SKM-1 treated with dmso at 0.1 percent for 144 hours (cell line): ENCODE measurements around the gene SLC39A9.
"Not testable (repeated sequence)": the region's sequence is repeated elsewhere in the genome, so short reads cannot be mapped to it uniquely, and the experiment has no call there.

Source experiments
- DNase-seq: peaks from one replicate; lab custom pipeline; 2025; ENCODE audit not compliant: unreplicated experiment; lab: John Stamatoyannopoulos, UW

SLC39A9 gene

GRCh38 chr14:69498286-69498685 is 99.8 kb downstream of the SLC39A9 start:
- DNase-seq, result not testable (repeated sequence)

GRCh38 chr14:69499436-69499835 is 100.9 kb downstream of the SLC39A9 start:
- DNase-seq, result no peak

- no peak for DNase-seq
Measured at GRCh38 chr14:69500096-69500495, 101.6 kb downstream of the SLC39A9 start.

GRCh38 chr14:69500736-69501135 is 102.2 kb downstream of the SLC39A9 start:
- no peak for DNase-seq

GRCh38 chr14:69501423-69501838 is 102.9 kb downstream of the SLC39A9 start:
- DNase-seq, result no peak

- no peak for DNase-seq
Measured at GRCh38 chr14:69504775-69505174, 106.3 kb downstream of the SLC39A9 start.

GRCh38 chr14:69505338-69506240 is 107.1 kb downstream of the SLC39A9 start:
- DNase-seq, result no peak

- DNase-seq, result no peak
Measured at GRCh38 chr14:69506241-69506595, 107.7 kb downstream of the SLC39A9 start.
